NCI-H2081 treated with DMSO at 0.1 percent for 48 hours (cell line): ENCODE data around the gene ARMC2.
"Not testable (repeated sequence)": the region's sequence is repeated elsewhere in the genome, so short reads cannot be mapped to it uniquely, and the experiment has no call there.

Experiments
- DNase-seq: peaks from one replicate; lab custom pipeline; 2025; lab: John Stamatoyannopoulos, UW

ARMC2 gene

DNA sequence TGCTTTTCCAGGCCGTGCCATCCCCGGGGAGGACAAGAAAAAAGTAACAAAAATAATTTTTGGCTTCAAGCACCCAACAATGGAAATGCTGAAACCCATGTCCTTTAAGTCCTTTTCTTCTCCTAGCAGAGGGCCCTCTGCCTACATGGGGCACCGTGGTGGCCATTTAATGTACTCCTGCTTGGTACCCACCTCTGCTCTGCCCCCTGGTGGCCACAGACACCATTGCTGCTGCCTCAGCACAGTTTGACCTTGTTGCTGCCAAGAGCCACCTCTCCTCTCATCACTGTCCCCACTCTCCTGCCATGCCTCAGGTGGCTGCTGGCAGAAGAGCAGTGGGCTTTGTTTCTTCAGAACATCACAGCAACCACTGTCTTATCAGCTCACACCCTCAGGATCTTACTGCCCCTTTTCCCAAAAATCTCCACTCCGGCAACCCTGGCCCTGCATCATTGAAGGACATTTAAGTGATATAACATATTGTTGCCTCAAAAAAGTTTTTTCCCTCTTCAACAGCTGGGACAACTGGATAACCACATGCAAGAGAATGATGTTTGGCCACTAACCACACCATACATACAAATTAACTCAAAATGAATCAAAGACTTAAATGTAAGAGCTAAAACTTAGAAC is 12.9 kb upstream of the ARMC2 start:
- DNase-seq, result no peak

GRCh38 chr6:108836061-108836460 is 12.2 kb upstream of the ARMC2 start:
- DNase-seq, result no peak

- DNase-seq, result no peak
Observed at GRCh38 chr6:108837236-108837971, 10.8 kb upstream of the ARMC2 start.

DNA sequence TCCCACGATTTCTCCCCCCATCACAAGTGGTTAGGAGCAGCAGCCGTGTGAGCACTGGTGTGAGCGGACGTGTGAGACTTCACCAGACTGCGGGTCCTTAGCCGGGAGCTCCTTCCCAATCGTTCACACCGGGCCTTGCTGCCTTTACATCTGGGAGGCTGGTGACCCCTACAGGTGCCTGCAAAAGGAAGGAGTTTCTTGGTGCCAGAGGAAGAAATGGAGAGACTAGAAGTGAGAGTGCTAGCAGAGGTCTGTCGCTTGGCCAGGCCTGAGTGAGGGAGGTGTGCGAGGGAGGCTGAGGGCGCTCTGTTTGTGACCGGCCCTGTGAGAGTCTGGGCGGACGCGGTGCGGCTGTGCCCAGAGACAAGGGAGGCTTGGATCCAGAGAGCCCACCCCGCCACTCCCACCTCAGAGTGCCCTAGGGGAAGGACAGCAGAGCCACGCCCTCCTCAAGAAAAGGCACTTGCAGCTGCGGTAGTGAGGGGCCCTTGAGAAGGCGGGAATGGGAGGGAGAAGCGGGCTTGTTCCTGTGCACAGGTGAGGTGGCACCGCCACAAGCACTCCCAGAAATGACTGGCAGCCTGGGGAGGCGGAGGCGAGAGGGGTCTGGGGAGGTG is 10.0 kb upstream of the ARMC2 start:
- DNase-seq, result no peak

DNA sequence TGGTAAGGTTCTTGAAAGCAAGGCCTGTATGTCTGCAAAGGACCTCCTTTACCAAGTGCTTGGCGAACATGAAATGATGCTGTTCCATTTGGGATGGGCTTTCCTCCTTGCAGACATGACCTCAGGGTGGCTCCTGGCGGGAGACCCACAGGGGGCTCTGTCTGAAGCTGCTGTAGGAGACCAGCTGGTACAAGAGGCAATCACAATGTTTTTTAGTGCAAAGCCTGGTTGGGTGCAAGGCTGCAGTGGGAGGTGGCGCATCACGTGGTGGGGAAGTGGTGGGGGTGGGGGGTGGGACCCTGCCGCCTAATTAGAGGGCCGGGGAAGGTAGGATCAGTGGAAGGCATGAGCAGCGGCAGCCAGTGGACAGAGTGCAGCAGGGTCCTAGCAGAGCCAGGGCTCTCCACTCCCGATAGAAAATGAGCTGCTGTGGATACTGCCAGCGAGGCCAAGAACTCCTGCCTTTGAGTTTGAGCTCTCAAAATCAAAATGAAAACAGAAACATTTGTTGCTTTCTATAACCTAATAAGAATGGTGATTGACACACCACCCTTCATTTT is 9.1 kb upstream of the ARMC2 start:
- no peak for DNase-seq

DNA sequence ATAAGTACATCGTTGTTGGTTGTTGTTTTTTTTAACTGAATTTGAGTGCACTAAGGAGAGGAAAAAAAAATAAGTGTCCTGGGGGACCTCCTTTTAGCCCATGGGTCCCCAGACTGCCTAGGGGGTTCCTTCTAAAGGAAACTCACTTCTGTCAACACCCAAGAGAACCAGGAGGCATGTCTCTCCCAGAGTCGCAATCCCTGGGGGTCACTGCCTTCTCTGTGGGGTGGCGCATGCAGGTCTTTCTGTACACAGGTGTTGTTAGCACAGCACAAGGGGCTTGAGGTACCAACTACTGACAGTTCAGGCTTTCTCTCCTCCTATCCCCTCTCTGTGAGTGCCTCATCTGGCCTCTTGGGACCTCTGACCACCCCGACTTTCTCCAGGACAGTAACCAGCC is 7.3 kb upstream of the ARMC2 start:
- DNase-seq, result no peak

DNA sequence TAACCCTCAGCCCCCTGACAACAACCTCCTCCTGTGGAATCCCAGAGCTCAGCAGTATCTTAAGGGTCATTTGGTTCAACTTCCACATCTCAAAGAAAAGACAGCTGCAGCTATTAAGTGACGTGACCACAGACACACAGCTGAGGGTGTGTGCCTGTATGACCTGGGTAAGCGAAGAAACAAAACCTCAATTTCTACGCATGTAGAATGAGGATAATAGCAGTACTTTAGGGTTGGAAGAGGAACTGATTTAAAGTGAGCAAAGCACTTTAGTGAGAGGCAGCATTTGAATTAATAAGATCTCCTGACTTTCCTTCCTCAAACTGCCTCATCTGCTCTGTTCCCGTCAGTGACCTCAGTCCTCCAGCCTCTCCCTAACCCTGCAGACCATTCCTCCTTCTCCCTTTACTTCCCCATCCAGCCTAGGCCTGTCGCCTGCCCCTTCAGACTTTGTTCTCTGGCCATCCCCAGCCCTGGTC is 6.8 kb upstream of the ARMC2 start:
- no peak for DNase-seq

- DNase-seq, result no peak
Observed at GRCh38 chr6:108844135-108844534, 4.1 kb upstream of the ARMC2 start.

- DNase-seq, result no peak
Observed at GRCh38 chr6:108845145-108845544, 3.1 kb upstream of the ARMC2 start.

DNA sequence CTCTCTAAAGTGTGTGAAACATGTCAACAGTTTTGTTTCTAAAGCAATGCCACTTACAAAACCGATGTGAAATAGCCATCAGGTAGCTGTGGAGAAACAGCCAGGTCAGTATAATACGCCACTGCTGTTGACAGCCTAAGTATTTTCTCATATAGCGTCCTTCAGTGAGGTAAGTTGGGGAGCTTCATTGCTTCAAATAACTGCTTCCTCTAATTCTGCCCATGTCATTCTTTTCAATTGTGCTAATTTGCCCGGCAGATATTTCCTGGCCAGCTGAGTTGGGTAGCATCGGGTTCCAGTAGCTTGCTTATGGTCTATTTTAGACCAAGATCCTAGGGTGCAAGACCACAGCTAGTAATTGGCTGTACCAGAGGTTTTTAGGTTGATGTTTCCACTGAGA is 2.1 kb upstream of the ARMC2 start:
- DNase-seq, result no peak

DNA sequence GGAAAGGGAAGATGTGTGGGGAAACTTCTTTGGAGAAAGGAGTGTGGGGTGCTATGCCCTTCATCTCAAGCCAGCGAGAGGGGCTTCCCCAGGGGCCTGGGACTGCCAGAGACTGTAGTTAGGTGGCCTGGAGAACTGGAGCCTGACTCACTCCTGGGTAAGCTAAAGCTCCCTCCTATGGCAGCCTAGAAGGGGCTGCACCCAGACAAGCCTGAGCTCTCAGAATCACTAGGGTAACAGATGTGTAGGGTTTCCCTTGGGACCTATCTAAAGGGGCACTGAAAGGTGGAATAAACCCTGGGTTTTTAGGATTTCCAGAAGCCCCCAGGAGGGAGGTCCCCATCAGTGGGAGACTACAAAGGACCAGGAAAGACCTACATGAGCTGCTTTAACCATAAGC is 1.6 kb upstream of the ARMC2 start:
- DNase-seq, result no peak

- DNase-seq, result no peak
Observed at GRCh38 chr6:108847738-108848115, 495 bp upstream of the ARMC2 start.

- no peak for DNase-seq
Observed at GRCh38 chr6:108850669-108851465, 2.6 kb downstream of the ARMC2 start.

DNA sequence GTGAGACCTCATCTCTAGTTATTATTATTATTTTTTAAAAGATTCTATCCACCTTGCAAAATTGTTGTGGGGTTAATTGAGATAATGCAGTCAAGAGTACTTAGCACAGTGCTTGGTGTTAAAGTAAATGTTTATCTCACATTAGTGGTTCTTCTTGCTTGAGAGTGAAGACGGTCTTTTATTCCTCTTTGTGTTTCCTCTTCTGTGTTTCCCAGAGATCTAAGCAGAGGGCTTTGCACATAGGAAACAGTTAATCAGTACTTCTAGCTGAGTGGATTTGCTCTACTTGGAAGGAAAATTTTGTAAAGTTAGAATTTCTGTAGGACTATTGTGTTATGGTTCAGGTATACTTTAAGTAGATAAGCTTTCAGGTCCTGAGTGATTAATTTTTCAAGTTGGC is 3.5 kb downstream of the ARMC2 start:
- no peak for DNase-seq

- no peak for DNase-seq
Observed at GRCh38 chr6:108853077-108853476, 4.9 kb downstream of the ARMC2 start.

GRCh38 chr6:108862479-108863191 is 14.4 kb downstream of the ARMC2 start:
- DNase-seq, result no peak

DNA sequence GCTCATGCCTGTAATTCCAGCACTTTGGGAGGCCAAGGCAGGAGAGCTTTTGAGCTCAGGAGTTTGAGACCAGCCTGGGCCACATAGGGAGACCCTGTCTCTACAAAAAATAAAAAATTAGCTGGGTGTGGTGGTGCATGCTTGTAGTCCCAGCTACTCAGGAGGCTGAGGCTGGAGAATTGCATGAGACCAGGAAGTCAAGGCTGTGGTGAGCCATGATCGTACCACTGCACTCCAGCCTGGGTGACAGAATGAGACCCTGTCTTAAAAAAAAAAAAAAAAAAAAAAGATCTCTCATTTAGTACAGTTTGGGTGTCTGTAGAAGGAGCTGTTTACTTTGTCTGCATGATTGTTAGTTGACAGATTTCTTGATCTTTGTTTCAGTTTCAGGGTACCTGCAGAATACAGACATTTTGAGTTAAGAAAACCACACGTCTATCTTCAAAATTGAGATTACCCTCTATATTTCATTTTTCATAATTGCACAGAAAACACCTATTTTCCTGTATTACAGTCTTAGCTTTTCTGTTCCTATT is 17.6 kb downstream of the ARMC2 start:
- DNase-seq, result not testable (repeated sequence)

DNA sequence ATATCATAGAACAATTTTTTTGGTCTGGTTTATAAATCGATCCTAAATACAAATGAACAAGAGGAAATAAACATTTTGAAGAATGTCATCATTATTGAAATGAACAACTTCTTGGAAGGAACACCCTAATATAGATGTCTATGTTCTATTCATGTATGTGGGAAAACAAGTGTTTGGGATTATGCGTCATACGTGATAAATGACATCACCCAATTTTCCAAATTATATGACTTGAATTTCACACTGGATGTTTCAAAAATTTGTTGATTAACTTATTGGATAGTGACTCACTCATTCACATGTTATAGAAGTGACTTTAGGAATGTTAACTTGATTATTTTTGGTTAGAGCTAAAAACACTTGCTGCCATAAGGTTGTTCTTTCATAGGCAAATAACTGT is 18.6 kb downstream of the ARMC2 start:
- DNase-seq, result no peak

- no peak for DNase-seq
Observed at GRCh38 chr6:108868647-108869046, 20.4 kb downstream of the ARMC2 start.

GRCh38 chr6:108869876-108870275 is 21.7 kb downstream of the ARMC2 start:
- no peak for DNase-seq

DNA sequence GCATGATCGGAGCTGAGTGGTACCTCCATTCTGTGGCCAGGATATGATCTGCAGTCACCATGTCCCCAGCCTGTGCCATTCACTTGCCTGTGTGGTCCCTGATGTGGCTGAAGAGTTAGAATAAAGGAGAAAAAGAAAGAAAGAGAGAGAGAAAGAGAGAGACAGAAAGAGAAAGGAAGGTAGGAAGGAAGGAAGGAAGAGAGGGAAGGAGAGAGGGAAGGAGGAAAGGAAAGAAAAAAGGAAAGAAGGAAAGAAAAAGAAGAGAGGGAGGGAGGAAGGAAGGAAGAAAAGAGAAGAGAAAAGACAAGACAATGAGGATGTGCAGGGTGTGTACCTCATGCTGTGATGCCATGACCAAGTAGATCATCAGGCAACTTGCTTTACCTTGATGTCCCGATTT is 22.1 kb downstream of the ARMC2 start:
- DNase-seq, result no peak
